CD14-positive monocyte (primary cell): ENCODE data around the gene PAM. TPM values are rescaled to one million over a fixed set of nuclear protein-coding genes. Genes with fewer than 3 reads are reported as not detected.

ENCODE experiments used
- DNase-seq, 3 donors: peaks; one replicate each; pipeline ENCODE4 v3.0.0-alpha.2; 2011 to 2022
- H2AFZ ChIP-seq: 2 replicates; pipeline ENCODE4 v1.6.0; 2012; ENCODE audit warnings: mild to moderate bottlenecking, low read depth, low read length, inconsistent platforms; ENCODE audit not compliant: insufficient read depth, poor library complexity, severe bottlenecking
- H3K27ac ChIP-seq, 2 donors: 1 replicate in 1 of 2; 2 replicates in 1 of 2; pipeline ENCODE4 v1.5.1; 2012 to 2013; ENCODE audit warnings: low read length in 2 of 2, control low read depth in 1 of 2, inconsistent platforms in 1 of 2, low read depth in 1 of 2, mild to moderate bottlenecking in 1 of 2
- H3K27me3 ChIP-seq, 2 donors: one replicate each; pipeline versions ENCODE4 v1.6.0 to v1.6.1; 2011 to 2013; ENCODE audit warnings: low read length in 2 of 2; ENCODE audit not compliant: control insufficient read depth in 2 of 2, insufficient read depth in 2 of 2
- H3K36me3 ChIP-seq, 2 donors: replicated peaks in 1 of 2; 1 replicate in 1 of 2; 2 replicates in 1 of 2; pipeline versions ENCODE4 v1.5.1 to v1.6.1; 2012 to 2013; ENCODE audit warnings: low read length in 2 of 2, control low read depth in 1 of 2, inconsistent platforms in 1 of 2, mild to moderate bottlenecking in 1 of 2; ENCODE audit not compliant: insufficient read depth in 2 of 2, control insufficient read depth in 1 of 2
- H3K4me1 ChIP-seq, 2 donors: 1 replicate in 1 of 2; 2 replicates in 1 of 2; pipeline versions ENCODE4 v1.5.1 to v1.6.1; 2012 to 2013; ENCODE audit warnings: low read length in 2 of 2, control low read depth in 1 of 2, inconsistent platforms in 1 of 2, mild to moderate bottlenecking in 1 of 2, moderate library complexity in 1 of 2; ENCODE audit not compliant: insufficient read depth in 2 of 2, control insufficient read depth in 1 of 2
- H3K4me2 ChIP-seq: replicated peaks from 2 replicates; pipeline ENCODE3; 2012; ENCODE audit warnings: low read length, moderate library complexity, mild to moderate bottlenecking; ENCODE audit not compliant: poor library complexity, severe bottlenecking; ENCODE audit errors: extremely low read depth
- H3K4me3 ChIP-seq, 3 experiments: fragments of 200-600 bp in 1 of 3; sonication (generic) in 1 of 3; replicated peaks in 1 of 3; 1 replicate in 2 of 3; 2 replicates in 1 of 3; pipeline ENCODE4 v1.5.1; 2011 to 2013; ENCODE audit warnings: low read length in 3 of 3, mild to moderate bottlenecking in 3 of 3, control low read depth in 2 of 3, low read depth in 2 of 3, inconsistent platforms in 1 of 3, moderate library complexity in 1 of 3
- H3K79me2 ChIP-seq: 2 replicates; pipeline ENCODE4 v1.6.0; 2012; ENCODE audit warnings: mild to moderate bottlenecking, control low read depth, inconsistent platforms, low read length, moderate library complexity; ENCODE audit not compliant: insufficient read depth
- H3K9ac ChIP-seq: 2 replicates; pipeline ENCODE4 v1.6.0; 2017; ENCODE audit warnings: low read length, mild to moderate bottlenecking; ENCODE audit not compliant: insufficient read depth, poor library complexity, severe bottlenecking
- H3K9me3 ChIP-seq, 2 donors: replicated peaks in 1 of 2; 1 replicate in 1 of 2; 2 replicates in 1 of 2; pipeline versions ENCODE4 v1.5.1 to v1.6.1; 2012 to 2013; ENCODE audit warnings: low read length in 2 of 2, control low read depth in 1 of 2; ENCODE audit not compliant: control insufficient read depth in 1 of 2, insufficient read depth in 1 of 2
- H4K20me1 ChIP-seq: 2 replicates; pipeline ENCODE4 v1.6.0; 2012; ENCODE audit warnings: mild to moderate bottlenecking, low read length, control low read depth, moderate library complexity; ENCODE audit not compliant: insufficient read depth
- H3K27ac Mint-ChIP-seq, 7 donors: one replicate each; pipeline ENCODE4 v1.8.0; 2020; ENCODE audit warnings: mild to moderate bottlenecking in 7 of 7, mixed read lengths in 7 of 7, moderate library complexity in 6 of 7, inconsistent platforms in 2 of 7
- H3K27me3 Mint-ChIP-seq, 3 donors: one replicate each; pipeline ENCODE4 v1.8.0; 2021 to 2022; ENCODE audit warnings: low read depth in 3 of 3, mild to moderate bottlenecking in 3 of 3, mixed read lengths in 3 of 3, moderate library complexity in 3 of 3, inconsistent platforms in 1 of 3
- H3K36me3 Mint-ChIP-seq, 2 donors: one replicate each; pipeline ENCODE4 v1.8.0; 2020; ENCODE audit warnings: mixed read lengths in 2 of 2, inconsistent platforms in 1 of 2, mild to moderate bottlenecking in 1 of 2
- H3K4me1 Mint-ChIP-seq: one replicate; pipeline ENCODE4 v1.8.0; 2020; ENCODE audit warnings: mild to moderate bottlenecking, mixed read lengths
- H3K4me3 Mint-ChIP-seq, 2 donors: one replicate each; pipeline ENCODE4 v1.8.0; 2020; ENCODE audit warnings: mild to moderate bottlenecking in 2 of 2, mixed read lengths in 2 of 2, moderate library complexity in 1 of 2
- H3K9me3 Mint-ChIP-seq, 7 donors: one replicate each; pipeline ENCODE4 v1.8.0; 2020 to 2022; ENCODE audit warnings: mixed read lengths in 7 of 7, mild to moderate bottlenecking in 6 of 7, moderate library complexity in 6 of 7, inconsistent platforms in 2 of 7
- CTCF ChIP-seq: fragments of 200-600 bp; IDR thresholded peaks from one replicate; pipeline ENCODE4 v1.8.0; 2022; ENCODE audit warnings: antibody characterized with exemption, mild to moderate bottlenecking
- WGBS: methylation state at CpG from one replicate; pipeline ENCODE4 v1.1.5; 2013; ENCODE audit warnings: missing lambda C conversion rate; ENCODE audit not compliant: insufficient coverage; 5-methylcytosine and 5-hydroxymethylcytosine counted together
- intact Hi-C, 2 donors: fragments of 100-400 bp; cut with micrococcal nuclease; formaldehyde crosslinking; loops; one replicate each; pipeline versions ENCODE4 v1.15.0 to v1.15.1; 2023
- polyA plus RNA-seq, 3 donors: library from polyadenylated mRNA; depleted of rRNA in 1 of 3; unstranded in 2 of 3; stranded (reverse) in 1 of 3; fragments of 300-500 nt in 2 of 3; fragments of >200 nt in 1 of 3; fragmentation: Illumina TruSeq in 2 of 3; gene quantifications; 1 replicate in 2 of 3; 2 replicates in 1 of 3; pipeline ENCODE4 v1.2.3, GENCODE V29; 2012 to 2021

Gene PAM
- polyA plus RNA-seq, 3 donors = 11.8 to 27.4 (median 12.8) TPM

- peaks cover 13% of the 10 kb centered on the region for H3K4me1 Mint-ChIP-seq
- peaks cover 0 to 2% (median 1%) of the 10 kb centered on the region in 3 donors for H3K27me3 Mint-ChIP-seq
- H2AFZ ChIP-seq = no peak overlapping the region
- no peaks in the 10 kb centered on the region for H3K36me3 Mint-ChIP-seq
- H3K4me1 ChIP-seq = peaks cover 0 to 5% of the 10 kb centered on the region in 2 donors
- no peaks in the 10 kb centered on the region for H4K20me1 ChIP-seq
- no peak overlapping the region for H3K27ac ChIP-seq
- H3K9me3 Mint-ChIP-seq = no peaks in the 10 kb centered on the region
- no peak for DNase-seq
- H3K4me3 ChIP-seq = no peak overlapping the region
- H3K79me2 ChIP-seq = no peaks in the 10 kb centered on the region
- no peaks in the 10 kb centered on the region for H3K36me3 ChIP-seq
- no peak overlapping the region for H3K4me2 ChIP-seq
- peak overlapping the region in 1 of 7 donors; percentile 46 for H3K27ac Mint-ChIP-seq
- no peak overlapping the region for H3K9ac ChIP-seq
- intact Hi-C loops = no loop called here
- no peaks in the 10 kb centered on the region for H3K9me3 ChIP-seq
- WGBS = 97% methylated on average over 3 of the region's 5 CpGs
- TF ChIP-seq CTCF = no peak
- no peaks in the 10 kb centered on the region for H3K27me3 ChIP-seq
- no peak overlapping the region for H3K4me3 Mint-ChIP-seq
Observed at GRCh38 chr5:102763734-102764133, 8.6 kb downstream of the PAM start.

GRCh38 chr5:102764381-102765004 is 9.4 kb downstream of the PAM start:
- Histone ChIP-seq H3K4me1 (peaks cover 0 to 5% of the 10 kb centered on the region in 2 donors), H3K36me3 (no peaks in the 10 kb centered on the region), H3K79me2 (no peaks in the 10 kb centered on the region), H3K27ac (no peak overlapping the region), H3K27me3 (no peaks in the 10 kb centered on the region), H2AFZ (no peak overlapping the region), H4K20me1 (no peaks in the 10 kb centered on the region), H3K4me2 (no peak overlapping the region), H3K4me3 (no peak overlapping the region), H3K9ac (no peak overlapping the region), H3K9me3 (no peaks in the 10 kb centered on the region)
- Mint-ChIP-seq H3K4me1 (peaks cover 13% of the 10 kb centered on the region), H3K4me3 (no peak overlapping the region), H3K27ac (no peak overlapping the region), H3K27me3 (peaks cover 0 to 1% (median 0%) of the 10 kb centered on the region in 3 donors), H3K36me3 (no peaks in the 10 kb centered on the region), H3K9me3 (no peaks in the 10 kb centered on the region)
- DNase-seq = no peak
- 70% methylated on average over 2 of the region's 7 CpGs for WGBS
- TF ChIP-seq CTCF = no peak
- intact Hi-C loops = no loop called here
